GM12801 (cell line): ENCODE results near the gene SLC37A1.

ENCODE experiments used
- TF ChIP-seq, protein P1 (sequence below): IDR thresholded peaks from one replicate; pipeline ENCODE4 v1.5.1; 2011; ENCODE audit warnings: control low read depth; ENCODE audit not compliant: insufficient read length; ENCODE audit errors: extremely low read depth

The SLC37A1 gene

DNA sequence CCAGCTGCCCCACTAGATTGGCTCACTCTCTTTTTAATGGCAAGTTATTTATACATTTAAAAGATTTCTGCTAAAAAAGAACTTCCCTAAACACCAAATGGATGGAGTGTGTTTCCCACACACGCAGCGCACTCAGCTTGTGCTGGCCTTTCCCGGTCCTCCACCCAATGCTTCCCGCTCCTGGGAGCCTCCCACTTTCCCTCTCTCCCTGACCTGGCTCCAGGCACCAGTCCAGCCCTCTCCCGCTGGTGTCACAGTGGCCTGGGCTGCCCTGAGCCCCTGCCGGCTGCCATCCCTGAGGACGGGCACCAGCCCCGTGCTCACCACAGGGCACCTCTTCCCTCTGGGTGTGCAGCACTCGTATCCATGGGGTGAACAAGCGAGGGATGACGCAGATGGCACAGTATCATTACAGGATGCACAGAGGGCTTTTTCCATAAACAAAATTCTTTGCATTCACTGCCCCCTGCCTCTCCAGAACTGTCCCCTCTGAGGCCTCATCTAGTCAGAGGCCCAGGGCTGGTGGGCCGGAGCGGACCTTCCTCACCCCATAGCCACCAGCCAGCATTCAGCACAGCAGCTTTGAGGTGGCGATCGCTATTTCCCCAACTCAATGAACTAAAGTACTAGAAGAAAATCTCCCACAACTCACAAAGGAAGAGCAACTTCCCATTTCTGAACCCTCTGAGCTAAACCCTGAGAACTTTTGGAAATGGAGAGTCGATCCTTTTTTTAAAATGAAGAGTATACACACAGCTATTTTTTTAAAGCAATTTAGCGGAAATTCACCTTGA lies 68.5 kb downstream of the SLC37A1 start:
- TF ChIP-seq, protein P1, sequence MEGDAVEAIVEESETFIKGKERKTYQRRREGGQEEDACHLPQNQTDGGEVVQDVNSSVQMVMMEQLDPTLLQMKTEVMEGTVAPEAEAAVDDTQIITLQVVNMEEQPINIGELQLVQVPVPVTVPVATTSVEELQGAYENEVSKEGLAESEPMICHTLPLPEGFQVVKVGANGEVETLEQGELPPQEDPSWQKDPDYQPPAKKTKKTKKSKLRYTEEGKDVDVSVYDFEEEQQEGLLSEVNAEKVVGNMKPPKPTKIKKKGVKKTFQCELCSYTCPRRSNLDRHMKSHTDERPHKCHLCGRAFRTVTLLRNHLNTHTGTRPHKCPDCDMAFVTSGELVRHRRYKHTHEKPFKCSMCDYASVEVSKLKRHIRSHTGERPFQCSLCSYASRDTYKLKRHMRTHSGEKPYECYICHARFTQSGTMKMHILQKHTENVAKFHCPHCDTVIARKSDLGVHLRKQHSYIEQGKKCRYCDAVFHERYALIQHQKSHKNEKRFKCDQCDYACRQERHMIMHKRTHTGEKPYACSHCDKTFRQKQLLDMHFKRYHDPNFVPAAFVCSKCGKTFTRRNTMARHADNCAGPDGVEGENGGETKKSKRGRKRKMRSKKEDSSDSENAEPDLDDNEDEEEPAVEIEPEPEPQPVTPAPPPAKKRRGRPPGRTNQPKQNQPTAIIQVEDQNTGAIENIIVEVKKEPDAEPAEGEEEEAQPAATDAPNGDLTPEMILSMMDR, result no peak

DNA sequence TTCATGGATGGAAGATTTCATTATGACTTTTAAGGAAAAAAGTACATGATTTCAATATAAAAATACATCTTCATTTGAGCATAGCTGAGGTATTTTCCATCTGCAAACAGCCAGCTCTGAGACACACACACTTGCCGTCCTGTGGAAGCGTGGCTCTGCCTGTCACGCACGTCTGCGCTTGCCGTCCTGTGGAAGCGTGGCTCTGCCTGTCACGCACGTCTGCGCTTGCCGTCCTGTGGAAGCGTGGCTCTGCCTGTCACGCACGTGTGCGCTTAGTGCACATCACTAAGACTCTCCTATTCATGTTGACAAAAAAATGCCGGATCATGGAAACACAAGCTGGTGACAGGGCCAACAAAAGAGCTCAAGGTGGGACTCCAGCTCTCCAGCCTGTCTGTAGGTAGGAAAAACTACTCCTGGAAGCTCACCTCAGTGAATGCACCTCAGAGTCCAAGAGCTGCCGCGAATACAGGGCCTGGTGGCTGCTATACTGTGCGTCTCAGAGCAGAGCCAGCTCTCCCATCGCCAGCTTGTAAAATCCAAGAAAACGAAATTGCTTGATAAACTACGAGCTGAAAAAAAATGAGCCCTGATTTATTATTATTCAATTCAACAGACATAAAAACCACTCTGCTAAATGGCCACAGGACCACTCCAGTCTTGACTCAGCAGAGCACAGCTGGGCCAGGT lies 69.3 kb downstream of the SLC37A1 start:
- TF ChIP-seq, protein P1, result no peak

DNA sequence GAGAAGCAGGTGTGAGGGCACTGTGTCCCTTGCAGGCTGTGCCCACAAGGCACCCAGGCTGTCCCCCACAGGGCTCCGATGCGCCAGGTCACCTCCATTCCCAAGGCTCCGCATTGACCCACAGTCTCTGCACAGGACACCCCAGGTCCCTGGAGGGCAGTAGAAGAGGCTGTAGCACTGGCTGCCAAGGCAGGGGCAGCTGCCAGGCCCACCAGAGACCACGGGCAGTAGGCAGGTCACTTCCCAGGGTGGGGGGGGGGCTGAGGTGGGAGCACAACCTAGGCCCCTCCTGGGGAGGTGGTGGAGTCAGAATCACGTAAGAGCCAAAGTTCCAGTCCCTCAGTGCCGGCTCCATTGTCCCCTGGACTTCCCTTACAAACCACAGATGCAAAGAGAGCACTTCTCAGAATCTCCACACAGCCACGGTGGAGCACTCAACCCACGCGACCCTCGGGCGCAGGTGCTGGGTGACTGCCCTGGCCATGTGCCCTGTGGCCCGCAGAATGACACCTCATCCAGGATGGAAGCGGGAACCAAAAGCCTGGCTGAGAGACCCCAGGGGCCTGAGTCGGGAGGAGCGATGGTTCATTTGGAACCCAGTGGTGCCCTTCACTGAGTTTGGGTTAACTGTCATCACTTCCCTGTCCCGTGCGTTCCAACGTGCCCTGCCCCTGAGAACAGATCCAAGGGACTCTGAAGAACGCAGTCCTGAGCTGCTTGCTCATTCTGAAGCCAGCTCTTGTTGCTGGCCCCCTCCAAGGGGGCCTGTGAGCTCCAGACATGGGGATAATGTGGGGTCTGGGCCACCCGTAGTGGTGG lies 70.0 kb downstream of the SLC37A1 start:
- TF ChIP-seq, protein P1, result no peak

DNA sequence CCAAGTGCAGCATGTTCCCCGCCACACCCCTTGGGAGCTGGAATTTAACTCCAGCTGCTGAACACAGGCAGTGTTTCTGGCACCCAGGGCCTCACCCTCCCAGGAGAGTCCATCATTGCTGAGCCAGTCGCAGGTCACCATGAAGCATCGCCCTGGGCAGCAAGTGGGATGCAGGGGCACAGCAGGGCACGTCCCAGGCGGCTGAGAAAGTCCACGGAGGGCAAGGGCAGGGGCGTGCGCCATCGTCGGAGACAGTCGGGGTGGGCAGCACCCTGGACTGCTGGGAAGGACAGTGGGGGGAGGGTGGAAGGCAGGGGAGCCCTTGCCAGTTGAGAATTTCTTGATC lies 70.6 kb downstream of the SLC37A1 start:
- TF ChIP-seq, protein P1, result no peak

DNA sequence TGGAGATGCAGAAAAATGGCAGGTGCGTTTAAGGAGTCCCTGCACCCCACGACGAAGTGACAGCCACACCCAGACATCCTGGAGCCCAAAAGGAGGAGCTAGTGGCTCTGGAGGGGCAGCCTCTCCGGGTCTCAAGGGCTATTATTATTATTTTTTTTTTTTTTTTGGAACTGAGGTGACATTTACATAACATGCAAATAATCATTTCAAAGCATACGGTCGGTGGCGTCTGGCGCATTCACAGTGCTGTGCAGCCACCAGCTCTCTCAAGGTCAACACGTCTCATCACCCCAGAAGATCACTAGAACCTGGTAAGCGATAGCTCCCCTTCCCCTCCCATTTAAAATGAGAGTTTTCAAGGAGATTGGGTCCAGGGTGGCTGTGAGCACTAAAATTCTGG lies 72.2 kb downstream of the SLC37A1 start:
- TF ChIP-seq, protein P1, result no peak

DNA sequence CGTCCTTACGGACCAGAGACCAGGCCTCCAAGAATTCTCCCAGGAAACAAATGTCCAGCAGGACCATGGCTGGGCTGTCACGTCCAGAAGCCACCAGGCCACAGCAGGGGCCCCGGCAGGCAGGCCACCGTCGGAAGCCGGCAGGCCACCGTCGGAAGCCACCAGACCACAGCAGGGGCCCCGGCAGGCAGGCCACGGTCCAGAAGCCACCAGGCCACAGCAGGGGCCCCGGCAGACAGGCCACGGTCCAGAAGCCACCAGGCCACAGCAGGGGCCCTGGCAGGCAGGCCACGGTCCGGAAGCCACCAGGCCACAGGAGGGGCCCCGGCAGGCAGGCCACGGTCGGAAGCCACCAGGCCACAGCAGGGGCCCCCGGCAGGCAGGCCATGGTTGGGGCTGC lies 72.8 kb downstream of the SLC37A1 start:
- TF ChIP-seq, protein P1, result no peak

DNA sequence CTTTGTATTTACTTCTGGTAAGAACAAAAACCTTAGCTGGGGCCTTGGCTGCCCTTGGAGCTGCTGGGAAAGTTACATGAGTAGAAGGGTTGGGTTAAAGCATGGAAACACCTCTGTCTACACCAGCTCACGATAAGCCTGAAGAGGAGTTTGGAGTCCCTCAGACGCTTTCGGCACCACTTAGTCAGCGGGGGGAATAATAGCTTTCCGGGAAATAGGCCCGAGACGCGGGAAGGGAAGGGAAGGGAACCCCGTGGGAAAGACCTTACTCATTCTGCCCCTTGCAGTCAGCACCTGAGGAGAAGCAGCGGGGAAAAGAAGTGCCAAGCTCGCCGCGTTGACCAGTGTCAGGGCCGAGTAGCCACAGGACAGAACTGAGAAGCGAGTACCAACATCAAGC lies 73.4 kb downstream of the SLC37A1 start:
- TF ChIP-seq, protein P1, result no peak
